Measurements from ENCODE around the gene SIL1.
"Not testable (repeated sequence)": the region's sequence is repeated elsewhere in the genome, so short reads cannot be mapped to it uniquely, and the experiment has no call there.

The SIL1 gene

DNA sequence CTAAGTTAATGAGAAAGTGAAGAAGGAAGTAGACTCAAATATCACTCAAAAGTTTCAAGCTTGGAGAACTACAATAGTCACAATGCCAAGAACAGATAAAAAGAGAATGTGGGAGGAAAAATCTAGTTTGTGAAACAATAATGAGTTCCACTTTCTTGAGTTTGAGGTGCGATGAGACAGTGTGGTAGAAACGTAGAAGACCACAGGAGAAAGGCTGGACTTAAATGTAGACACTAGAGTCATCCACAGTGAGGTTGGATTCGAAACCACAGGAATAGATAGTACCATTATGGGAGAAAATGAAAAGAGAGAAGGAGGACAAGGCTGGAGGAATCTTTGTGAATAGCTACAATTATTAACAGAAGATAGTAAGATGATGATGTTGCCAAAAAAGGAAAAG, 182.0 kb downstream of the SIL1 start:
- no peak for DNase-seq

DNA sequence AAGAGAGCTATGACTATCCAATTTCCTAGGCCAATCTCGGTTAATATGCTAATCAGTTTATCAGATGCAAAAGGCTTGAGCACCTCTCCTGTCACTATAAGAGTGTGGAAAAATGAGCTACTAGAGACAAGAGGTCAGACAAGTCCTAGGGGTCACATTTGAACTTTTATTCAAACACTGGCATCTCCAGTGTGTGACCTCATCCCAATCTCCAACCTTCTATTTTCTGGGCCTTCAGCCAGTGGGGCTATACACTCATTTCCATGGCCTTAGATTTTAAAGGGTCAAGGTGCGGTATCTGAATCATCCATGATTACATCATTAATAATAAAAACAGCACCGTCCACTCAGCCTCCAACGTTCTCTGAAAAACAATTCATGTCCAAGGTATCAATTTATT, 183.4 kb downstream of the SIL1 start:
- DNase-seq, result no peak

DNA sequence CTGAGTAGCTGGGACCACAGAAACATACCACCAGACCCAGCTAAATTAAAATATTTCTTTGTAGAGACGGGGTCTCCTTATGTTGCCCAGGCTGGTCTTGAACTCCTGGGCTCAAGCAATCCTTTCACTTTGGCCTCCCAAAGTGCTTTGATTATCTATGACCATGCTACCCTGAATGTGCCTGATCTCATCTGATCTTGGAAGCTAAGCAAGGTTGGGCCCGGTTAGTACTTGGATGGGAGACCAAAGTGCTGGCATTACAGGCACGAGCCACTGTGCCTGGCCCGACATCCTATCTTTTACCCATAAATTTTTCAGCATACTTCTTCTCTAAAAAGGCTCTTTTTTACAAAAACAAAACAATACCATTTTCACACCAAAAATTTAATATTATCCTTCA, 186.0 kb downstream of the SIL1 start:
- DNase-seq, result no peak

DNA sequence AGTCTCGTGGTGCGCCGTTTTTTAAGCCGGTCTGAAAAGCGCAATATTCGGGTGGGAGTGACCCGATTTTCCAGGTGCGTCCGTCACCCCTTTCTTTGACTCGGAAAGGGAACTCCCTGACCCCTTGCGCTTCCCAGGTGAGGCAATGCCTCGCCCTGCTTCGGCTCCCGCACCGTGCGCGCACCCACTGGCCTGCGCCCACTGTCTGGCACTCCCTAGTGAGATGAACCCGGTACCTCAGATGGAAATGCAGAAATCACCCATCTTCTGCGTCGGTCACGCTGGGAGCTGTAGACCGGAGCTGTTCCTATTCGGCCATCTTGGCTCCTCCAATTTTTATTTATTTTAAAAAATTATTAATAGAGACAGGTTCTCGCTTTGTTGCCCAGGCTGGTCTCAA, 187.0 kb downstream of the SIL1 start:
- DNase-seq, result not testable (repeated sequence)

DNA sequence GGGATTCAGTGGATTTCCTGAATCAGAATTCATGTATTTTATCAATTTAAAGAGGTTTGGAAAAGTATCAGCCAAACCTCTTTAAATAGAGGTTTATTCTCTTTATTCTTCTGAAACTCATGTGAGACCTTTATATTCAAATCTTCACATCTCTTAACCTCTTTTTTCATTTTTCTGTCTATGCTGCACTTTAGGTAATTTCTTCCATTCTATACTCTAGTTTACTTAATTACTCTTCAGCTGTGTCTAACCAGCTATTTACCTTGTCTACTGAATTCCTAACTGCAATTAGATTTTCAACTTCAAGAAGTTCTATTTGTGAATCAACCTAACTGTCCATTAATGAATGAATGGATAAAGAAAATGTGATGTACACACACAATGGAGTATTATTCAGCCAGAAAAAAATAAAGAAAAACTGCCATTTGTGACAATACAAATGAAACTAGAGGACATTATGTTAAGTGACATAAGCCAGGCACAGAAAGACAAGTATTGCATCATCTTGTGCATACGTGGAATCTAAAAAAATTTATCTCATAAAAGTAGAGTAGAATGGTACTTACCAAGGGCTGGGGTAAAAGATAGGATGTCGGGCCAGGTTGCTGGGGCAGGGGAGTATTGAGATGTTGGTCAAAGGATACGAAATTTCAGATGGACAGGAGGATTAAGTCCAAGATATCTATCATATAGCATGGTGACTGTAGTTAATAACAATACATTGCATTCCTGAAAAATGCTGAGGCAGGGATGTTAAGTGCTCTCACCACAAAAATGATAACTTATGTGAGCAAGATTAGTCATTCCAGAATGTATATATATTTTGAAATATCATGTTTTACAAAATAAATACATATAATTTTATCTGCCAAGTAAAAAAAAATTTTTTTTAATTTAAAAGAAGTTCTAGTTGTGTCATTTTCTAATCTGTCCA, 193.5 kb downstream of the SIL1 start:
- no peak for DNase-seq

DNA sequence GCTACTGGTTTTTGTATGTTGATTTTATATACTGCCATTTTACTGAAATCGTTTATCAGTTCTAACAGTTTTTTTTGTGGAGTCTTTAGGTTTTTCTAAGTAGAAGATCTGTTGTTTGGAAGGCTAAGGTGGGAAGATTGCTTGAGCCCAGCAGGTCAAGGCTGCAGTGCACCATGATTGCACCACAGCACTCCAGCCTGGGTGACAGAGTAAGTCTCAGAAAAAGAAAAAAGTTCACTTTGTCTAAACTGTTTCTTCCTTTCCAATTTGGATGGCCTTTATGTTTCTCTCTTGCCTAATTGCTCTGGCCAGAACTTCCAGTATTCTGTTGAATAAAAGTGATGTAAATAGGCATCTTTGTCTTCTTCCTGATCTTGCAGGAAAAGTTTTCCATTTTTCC, 198.5 kb downstream of the SIL1 start:
- DNase-seq, result no peak

DNA sequence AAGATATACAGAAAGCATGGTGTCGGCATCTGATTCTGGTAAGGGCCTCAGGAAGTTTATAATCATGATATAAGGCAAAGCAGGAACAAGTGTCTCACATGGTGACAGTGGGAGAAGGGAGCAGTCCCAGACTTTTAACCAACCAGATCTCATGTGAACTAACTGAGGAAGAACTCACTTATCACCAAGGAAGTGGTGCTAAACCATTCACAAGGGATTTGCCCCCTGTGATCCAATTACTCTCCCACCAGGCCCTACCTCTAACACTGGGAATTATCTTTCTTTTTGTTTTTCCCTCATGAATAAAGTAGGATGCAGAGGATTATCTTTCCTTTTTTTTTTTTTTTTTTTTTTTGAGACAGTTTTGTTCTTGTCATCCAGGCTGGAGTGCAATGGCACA, 199.6 kb downstream of the SIL1 start:
- DNase-seq, result no peak

DNA sequence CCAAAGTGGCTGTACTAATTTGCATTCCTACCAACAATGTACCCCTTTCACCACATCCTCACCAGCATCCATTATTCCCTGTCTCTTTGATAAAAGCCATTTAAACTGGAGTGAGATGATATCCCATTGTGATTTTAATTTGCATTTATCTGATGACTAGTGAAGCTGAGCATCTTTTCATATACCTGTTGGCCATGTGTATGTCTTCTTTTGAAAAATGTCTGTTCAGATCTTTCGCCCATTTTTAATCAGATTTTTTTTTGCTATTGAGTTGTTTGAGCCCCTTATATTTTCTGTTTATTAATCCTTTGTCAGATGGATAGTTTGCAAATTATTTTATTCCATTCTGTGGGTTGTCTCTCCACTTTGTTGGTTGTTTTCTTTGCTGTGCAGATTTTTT, 202.0 kb downstream of the SIL1 start:
- DNase-seq, result no peak

DNA sequence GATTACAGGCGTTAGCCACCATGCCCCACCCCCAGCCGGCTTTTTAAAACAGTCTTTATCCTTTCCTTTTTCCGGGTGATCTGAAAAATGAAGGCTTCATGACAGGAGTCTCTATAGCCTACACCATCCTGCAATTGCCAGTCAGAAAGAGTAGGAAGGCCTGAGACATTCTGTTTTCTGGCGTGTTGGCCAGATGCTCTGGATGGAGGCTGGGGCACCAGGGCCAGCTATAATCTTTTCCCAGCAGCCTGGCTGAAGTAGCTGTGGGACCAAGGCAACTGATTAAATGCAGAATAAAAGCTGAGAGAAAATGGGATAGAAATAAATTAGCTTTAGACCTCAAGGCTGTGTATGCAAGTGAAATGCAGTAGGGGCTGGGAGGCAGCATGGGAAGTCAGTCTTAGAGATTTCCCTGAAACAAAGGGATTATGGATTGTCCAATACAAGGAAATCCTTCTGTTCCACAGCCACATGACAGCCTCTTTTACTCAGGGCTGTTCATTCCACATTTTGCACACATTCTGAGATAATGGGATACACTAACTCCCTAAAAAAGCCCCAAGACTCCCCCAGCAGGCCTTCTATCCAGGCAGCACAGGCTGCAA, 207.1 kb downstream of the SIL1 start:
- no peak for DNase-seq

DNA sequence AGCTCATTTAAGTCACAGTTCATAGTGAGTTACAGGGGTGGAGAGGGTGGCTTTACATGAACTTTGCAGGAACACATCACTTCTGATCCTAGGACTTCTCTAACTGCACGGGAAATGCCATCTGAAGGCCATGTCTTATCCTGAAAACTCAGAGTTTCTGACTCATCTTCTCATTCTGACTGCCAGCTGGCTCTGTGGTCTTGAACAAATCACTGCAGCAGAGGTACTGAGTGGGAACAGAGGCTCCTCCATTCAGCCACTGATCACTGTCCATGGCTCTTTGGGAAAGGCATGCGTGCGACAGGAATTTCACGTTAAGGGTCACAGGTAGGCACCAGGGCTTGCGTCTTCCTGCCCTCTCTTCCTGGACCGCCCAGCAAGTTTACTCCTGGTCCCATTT, 208.4 kb downstream of the SIL1 start:
- no peak for DNase-seq

DNA sequence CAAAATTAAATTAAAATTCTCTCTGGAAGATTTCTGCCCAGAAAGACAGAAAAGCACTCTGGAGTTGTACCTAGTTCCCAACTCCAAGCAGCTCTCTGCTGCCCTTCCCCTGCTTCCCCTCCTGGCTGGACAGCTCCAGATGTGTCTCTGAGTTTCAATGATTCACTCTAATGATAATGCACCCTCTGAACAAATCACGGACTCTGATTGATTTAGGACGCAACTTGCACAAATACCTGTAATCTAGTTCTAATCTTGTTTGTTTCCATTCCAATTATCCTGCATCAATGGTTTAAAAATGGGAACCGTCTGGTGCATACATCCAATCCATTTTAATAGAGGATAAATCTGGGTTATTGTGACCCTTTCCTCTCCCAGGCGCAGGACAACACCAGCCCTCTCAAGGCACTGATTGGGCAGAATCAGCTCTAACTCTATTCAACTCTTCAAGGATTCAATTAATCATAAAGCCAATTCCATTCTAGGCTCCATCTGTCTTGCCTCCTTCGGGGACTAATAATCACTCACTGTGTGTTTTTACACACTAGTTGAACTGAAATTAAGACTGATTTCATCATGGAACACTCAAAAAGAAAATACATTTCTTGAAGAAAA, 211.9 kb downstream of the SIL1 start:
- no peak for DNase-seq

DNA sequence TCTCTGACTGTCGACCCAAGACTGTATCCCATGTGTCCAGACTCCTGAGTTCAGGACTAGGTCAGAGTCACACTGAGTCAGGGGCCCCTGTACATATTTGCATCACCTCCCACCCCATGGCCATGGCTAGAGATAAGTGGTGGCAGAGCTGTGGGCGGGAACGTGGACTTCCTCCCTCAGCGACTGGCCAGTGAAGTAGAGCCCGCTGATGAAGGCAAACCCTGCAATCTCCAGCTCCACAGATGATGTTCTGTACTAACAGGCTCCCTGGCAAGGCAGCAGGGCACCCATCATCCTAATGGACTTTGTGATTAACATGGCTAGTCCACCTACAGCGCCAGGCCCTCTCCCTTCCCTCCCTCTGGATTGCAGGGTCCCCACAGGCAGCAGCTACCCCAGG, 212.5 kb downstream of the SIL1 start:
- no peak for DNase-seq

DNA sequence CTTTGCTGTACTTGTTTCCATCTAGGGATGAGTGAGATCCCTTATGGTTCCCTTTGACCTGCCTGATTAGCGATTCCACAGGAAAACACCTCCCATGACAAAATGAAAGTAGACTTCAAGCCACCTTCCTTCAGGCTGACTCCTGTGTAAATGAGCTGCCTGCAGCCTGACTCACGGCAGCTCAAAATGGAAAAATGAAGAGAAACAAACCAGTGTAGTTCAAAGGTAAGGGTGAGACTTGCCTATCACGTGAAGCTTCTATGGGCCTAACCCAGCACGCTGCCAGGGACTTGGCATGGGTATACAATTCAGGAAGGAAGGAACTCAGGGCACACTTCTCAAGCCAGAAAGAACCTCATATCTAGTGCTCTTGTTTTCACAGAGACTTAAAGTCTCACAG, 212.9 kb downstream of the SIL1 start:
- DNase-seq, result no peak

DNA sequence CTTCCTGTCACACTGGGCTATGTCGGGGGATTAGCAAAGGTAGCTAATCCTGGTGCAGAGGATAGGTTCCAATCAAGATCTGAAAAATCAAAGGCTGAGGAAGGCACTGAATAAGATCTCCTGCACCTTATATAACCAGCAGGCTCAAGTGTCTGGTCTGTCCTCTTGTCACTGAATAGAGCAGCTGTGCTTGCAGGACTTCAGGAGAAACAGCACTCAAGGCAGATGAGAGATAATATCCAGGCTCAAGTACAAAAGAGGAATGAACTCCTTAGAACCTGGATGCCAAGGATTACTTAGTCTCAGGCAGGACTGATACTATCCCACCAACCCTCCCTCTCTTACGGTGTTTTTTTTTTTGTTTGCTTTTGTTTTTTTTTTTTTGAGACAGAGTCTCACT, 214.2 kb downstream of the SIL1 start:
- no peak for DNase-seq

DNA sequence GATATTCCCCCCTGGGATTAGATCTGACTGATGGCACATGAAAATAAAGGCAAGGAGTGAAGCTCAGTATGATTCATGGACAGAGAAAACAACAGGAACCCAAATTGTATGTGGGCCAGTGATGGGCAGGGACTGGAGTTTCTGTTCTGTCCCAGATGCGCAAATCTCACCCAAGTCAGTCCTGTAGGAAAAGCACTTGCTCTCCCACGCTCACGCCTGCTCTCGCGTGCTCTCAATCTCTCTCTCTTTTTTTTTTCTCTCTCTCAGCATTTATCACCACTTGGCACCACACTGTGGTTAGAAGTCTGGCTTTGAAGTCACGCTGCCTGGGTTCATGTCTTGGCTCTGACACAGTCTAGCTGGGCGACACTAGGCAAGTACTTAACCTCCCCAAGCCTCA, 216.6 kb downstream of the SIL1 start:
- DNase-seq, result peak; percentile 16

DNA sequence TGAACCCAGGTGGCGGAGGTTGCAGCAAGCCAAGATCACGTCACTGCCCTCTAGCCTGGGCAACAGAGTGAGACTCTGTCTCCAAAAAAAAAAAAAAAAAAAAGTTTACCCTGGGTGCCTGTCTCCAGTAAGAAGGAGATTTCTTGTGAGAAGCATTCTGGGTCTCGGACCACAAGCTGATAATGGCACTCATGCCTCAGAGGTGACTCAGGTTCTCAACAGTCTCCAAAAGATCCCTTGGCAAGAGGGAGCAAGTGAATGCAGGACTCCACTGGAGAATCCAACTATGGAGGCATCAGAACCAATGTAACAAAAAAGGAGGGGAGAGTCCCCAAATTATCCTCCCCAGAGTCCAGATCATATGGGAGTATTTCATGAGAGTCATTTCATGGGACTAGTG, 217.0 kb downstream of the SIL1 start:
- DNase-seq, result no peak

DNA sequence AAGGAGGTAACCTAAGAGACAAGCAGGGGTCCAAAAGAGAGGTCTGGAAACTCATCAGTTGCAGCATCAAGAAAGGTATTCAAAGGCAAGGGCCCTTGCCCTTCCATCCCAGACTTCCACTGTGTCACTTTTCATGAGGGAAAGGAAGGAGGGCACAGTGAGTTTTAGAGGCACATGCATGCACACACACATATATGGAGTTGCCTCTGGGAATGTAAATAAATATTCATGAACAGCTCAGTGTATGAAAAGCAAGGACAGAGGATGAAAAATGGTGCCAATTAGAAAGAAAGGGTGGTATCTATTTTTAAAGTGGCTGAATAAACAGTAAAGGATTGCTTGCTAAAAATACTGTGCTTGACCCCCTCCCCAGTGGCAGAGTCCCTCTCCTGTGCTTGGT, 217.7 kb downstream of the SIL1 start:
- DNase-seq, result no peak

DNA sequence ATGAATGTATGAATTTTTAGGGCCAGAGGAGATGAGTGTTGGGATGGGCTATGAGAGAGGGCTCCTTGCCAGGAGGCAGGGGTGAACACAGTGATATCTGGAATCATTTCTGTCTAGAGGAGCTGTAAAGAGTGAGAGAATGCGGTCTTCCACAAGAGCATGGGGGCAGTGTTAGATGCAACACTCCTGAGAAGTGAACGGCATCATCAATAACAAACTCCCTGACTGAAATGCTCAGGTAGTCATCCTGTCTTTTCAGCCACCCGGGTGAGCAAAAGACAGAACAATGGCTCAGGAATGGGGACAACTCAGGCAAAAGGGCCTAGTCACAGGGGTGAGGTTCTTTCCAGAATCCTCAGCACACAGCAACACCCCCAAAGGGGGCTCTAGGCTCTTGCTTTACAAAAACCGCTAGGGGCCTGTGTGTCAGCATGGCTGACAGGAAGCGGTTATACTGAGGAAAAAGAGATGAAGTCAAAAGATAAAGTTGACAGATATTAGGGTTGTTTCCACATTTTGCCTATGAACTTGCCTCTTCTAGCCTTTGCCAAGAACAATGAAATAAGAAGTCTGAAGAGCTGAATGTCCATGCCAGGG, 218.4 kb downstream of the SIL1 start:
- DNase-seq, result no peak

DNA sequence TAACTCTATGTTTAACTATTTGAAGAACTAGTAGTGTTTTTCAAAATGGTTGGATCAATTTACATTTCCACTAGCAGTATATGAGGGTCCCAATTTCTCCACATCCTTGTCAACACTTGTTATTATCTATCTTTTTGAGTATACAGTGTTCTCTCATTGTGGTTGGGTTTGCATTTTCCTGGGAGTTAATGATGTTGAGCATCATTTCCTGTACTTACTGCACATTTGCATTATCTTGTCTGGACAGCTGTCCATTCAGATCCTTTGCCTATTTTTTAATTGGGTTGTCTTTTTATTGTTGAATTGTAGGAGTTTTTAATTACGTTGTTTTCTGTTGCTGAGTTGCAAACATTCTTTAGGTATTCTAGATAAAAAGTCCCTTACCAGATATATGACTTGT, 219.6 kb downstream of the SIL1 start:
- no peak for DNase-seq

DNA sequence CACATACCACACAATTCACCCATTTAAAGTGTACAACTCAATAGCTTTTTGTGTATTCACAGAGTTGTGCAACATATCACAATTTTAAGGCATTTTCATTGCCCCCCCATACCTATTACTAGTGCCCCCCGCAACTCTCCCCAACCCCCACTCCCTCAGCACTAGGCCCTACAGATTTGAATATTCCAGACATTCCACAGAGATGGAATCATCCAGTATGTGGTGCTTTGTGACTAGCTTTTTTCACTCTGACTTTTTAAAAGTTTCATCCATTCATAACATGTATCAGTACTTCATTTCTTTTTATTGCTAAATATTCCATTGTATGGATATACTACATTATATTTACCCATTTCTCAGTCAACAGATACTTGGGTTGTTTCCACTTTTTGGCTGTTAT, 220.1 kb downstream of the SIL1 start:
- no peak for DNase-seq

DNA sequence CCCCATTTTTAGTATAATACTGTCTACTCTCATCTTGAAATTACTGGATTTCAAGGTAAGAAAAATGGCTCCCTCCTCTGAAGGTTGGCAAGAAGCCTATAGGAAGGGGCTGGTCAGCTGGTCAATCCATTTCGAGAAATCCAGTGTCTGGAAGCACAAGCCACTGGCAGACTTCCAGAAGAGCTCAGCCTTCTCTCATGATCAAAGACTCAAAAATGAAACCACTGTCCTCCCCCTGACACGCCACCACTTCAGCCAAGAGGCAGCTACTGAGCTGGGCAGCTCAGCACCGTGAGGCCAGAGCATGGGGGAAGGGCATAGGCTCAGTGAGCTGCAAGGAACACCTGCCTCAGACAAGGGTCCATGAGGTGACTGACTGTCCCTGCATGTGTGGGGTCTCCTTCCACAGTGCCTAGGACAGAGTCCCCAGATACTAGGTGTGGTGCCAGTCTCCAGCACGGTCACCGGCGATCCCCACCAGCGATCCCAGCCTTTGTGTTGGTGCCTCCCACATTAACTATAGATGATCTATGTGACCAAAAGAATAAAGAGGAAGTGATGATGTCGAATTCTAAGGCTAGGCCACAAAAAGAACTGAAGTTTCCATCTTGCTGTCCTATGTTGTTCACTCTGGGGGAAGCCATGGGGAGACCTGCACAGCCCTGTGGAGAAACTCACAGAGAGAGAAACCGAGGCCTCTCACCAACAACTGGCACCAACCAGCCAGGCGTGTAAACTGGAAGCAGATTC, 222.9 kb downstream of the SIL1 start:
- DNase-seq, result no peak

DNA sequence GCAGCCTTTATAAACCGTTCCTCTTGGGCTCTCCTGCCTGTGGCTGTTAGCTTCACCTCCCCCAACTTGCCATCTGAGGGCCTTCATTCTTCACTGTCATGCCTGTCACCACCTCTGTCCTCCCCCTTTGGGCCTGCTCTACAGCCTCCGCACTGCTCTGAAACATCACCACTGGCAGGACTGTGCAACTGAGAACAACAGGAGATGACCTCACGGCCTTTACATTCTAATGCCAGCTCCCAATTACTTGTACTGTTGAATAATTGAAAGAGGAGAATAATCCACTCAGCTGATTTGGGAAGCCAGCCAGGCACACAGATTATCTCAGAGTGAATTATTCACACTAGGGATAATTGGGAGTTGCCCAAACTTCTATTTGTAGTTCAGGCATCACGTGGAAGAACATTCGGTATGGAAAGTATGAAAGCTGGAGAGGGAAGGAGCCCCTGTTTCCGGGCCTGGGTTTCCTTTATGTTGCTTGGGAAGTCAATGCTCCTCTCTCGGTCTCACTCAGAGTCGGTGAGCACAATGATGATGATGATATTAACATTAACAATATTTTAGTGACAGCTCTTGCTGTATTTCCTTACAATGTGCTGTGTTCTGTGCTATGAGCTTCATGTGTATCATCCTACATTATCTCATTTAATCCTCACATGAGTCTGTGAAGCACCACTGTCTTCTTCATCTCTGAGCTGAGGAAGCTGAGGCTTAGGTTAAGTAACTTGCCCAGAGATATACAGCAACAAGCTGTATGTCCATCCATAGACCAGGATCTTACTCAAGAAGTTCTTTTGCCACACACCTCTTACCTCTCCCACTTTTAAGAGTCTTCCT, 223.7 kb downstream of the SIL1 start:
- DNase-seq, result no peak

All from stimulated activated CD4-positive, alpha-beta T cell treated with anti-CD3 and anti-CD28 coated beads, Interleukin-4, amount 100 ng/mL, for 24 hours (primary cell).